ENCODE data around the gene GP1BB.

GP1BB gene

GRCh38 chr22:19688301-19689290 is 34.7 kb upstream of the GP1BB start:
- no peak for DNase-seq (ENCODE audit: low read depth)
- TF ChIP-seq CTCF (IDR thresholded peaks at IDR 0.05; ENCODE audit: control insufficient read depth, extremely low read depth, insufficient read depth): no peak
- no peak overlapping the region for H3K4me3 ChIP-seq (ENCODE audit: low read depth, low read length)

DNA sequence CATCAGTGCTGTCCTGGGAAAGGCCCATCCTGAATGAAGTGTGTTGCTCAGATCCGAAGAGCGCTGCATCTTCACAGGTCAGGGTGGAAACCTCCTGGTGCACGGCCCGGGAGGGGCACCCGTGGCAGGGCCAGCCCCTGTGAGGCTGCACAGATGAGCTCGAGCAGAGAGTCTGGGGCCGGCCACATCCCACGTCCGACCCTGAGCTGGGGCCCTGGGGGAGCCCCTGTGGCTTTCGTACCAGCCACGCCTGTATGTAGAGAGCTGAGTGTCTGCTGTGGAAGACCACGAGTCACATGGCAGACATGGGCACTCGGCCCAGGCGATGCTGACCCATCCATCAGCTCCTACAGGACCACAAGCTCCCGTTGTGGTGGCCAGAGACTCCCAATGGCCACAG is 33.9 kb upstream of the GP1BB start:
- TF ChIP-seq CTCF (IDR thresholded peaks at IDR 0.05; ENCODE audit: control insufficient read depth, extremely low read depth, insufficient read depth): no peak
- H3K4me3 ChIP-seq (ENCODE audit: low read depth, low read length): no peak overlapping the region
- no peak for DNase-seq (ENCODE audit: low read depth)

GRCh38 chr22:19691007-19691720 is 32.2 kb upstream of the GP1BB start:
- no peak for DNase-seq (ENCODE audit: low read depth)
- TF ChIP-seq CTCF (IDR thresholded peaks at IDR 0.05; ENCODE audit: control insufficient read depth, extremely low read depth, insufficient read depth): no peak
- H3K4me3 ChIP-seq (ENCODE audit: low read depth, low read length): no peak overlapping the region

DNA sequence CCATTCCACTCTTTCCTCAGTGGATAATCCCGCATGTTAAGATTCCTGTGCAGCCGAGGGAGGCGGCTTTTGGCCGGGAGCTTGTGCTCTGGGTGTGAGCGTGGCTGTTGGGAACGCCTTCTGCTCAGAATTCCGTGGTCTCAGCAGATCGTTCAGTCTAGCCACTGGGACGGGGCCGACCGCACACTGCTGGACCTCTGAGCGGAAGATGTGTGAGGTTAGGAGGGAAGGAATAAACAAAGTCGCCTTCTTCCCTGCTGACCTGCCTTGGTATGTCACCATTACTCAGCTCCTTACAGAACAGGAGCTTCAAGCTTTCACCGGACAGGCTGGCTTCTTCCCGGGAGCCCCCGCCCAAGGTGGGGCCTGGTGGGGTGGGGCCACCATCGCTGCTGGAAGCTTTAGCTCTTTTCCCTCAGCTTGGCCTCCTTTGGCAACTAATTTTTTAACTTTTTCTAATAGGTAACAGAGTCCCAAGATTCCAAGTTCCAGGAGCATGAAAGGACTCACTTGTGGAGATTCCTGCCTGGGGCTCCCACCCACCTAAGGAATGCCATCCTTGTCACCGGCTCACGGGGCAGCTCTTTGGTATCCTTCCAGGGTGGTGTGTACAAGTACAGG is 31.5 kb upstream of the GP1BB start:
- H3K4me3 ChIP-seq (ENCODE audit: low read depth, low read length): no peak overlapping the region
- TF ChIP-seq CTCF (IDR thresholded peaks at IDR 0.05; ENCODE audit: control insufficient read depth, extremely low read depth, insufficient read depth): no peak
- no peak for DNase-seq (ENCODE audit: low read depth)

DNA sequence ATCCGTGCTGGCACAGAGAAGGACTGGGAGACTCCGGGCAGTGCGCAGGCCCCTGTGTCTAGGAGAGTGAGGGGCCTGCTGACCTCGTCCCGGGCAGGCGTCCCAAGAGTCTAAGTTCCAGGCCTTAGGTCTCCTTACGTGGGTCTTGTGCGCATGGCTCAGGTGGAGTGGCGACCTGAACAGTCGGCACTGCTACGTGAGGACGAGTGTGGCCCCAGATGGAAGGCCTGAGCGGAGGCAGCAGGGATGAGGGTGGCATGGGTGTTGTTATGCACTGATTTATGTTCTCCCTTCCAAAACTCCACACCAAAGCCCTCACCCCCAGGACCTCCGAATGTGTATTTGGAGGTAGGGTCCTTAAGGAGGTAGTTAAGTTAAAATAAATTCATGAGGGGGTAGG is 29.8 kb upstream of the GP1BB start:
- DNase-seq (ENCODE audit: low read depth): no peak
- no peak for TF ChIP-seq CTCF (IDR thresholded peaks at IDR 0.05; ENCODE audit: control insufficient read depth, extremely low read depth, insufficient read depth)
- no peak overlapping the region for H3K4me3 ChIP-seq (ENCODE audit: low read depth, low read length)

DNA sequence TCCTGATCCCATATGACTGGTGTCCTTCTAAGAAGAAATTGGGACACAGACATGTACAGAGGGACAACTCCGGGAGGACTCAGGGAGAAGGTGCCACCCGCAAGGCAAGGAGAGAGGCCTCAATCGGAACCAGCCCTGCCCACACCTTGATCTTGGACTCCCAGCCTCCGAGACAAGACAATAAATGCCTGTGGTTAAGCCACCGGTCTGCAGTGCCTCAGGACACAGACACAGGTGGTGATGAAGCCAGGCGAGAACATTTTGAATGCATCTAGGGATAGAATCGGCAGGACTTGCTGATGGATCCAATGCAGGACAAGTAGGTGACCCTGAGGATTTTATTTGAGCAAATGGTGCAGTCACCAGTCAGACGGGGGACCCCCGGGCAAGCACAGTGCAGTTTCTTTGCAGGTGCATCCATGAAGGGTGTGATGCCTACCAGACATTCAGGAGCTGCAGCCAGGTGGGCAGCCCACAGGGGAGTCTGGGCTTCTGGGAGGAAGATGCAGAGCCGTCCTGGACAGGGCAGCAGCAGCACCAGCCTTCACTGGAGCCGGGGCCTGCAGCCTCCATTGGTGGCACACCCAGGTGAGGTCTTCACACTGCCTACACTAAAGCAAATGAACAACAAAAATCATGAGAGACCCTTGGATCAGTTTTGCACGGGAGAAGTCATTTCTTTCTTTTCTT is 29.2 kb upstream of the GP1BB start:
- no peak overlapping the region for H3K4me3 ChIP-seq (ENCODE audit: low read depth, low read length)
- no peak for DNase-seq (ENCODE audit: low read depth)
- TF ChIP-seq CTCF (IDR thresholded peaks at IDR 0.05; ENCODE audit: control insufficient read depth, extremely low read depth, insufficient read depth): no peak
